GM19099 (cell line): Measurements from ENCODE around the gene CBARP.
A peak's percentile ranks its signal among the peaks of the same experiment; 100 is the strongest.

Experiments used
- POLR2A ChIP-seq: IDR thresholded peaks from 3 replicates; pipeline ENCODE4 v1.6.1; 2011; ENCODE audit warnings: low read depth; ENCODE audit not compliant: insufficient read length; ENCODE audit errors: extremely low read depth

CBARP gene

GRCh38 chr19:1278713-1279660, 41.2 kb upstream of the CBARP start:
- TF ChIP-seq POLR2A = no peak

- no peak for TF ChIP-seq POLR2A
These were observed 40.3 kb upstream of the CBARP start for GRCh38 chr19:1278074-1278473.

GRCh38 chr19:1277061-1277460, 39.3 kb upstream of the CBARP start:
- TF ChIP-seq POLR2A = no peak

GRCh38 chr19:1276628-1277022, 38.8 kb upstream of the CBARP start:
- no peak for TF ChIP-seq POLR2A

GRCh38 chr19:1275976-1276627, 38.3 kb upstream of the CBARP start:
- TF ChIP-seq POLR2A = no peak

- peak; percentile 95 for TF ChIP-seq POLR2A
These were observed 37.6 kb upstream of the CBARP start, which contains the start of gene FAM174C for GRCh38 chr19:1275260-1275975. Gene FAM174C (plus strand): TSS chr19:1275530. CDS start chr19:1275550, 20 bp downstream.

- no peak for TF ChIP-seq POLR2A
These were observed 37.1 kb upstream of the CBARP start for GRCh38 chr19:1274852-1275259.

- no peak for TF ChIP-seq POLR2A
These were observed 36.5 kb upstream of the CBARP start for GRCh38 chr19:1274081-1274851.

GRCh38 chr19:1273263-1274041, 35.6 kb upstream of the CBARP start:
- peak; percentile 32 for TF ChIP-seq POLR2A

- no peak for TF ChIP-seq POLR2A
These were observed 34.8 kb upstream of the CBARP start for GRCh38 chr19:1272423-1273262.

- peak; percentile 45 for TF ChIP-seq POLR2A
These were observed 34.0 kb upstream of the CBARP start for GRCh38 chr19:1271528-1272422.
